Left ventricle myocardium inferior (tissue), 1 donor: ENCODE measurements around the gene NHLH1. TPM values are rescaled to one million over a fixed set of nuclear protein-coding genes. Genes with fewer than 3 reads are reported as not detected.

Source experiments
- DNase-seq: peaks from one replicate; pipeline ENCODE4 v3.0.0-alpha.2; 2020
- H3K27ac ChIP-seq: fragments of 200-600 bp; replicated peaks from 2 replicates; pipeline ENCODE4 v1.8.0; 2021
- H3K27me3 ChIP-seq: fragments of 200-600 bp; 2 replicates; pipeline ENCODE4 v1.8.0; 2021; ENCODE audit warnings: low read depth
- H3K36me3 ChIP-seq: fragments of 200-600 bp; 2 replicates; pipeline ENCODE4 v1.8.0; 2021
- H3K4me1 ChIP-seq: fragments of 200-600 bp; 2 replicates; pipeline ENCODE4 v1.8.0; 2021
- H3K4me3 ChIP-seq: fragments of 200-600 bp; 2 replicates; pipeline ENCODE4 v1.8.0; 2021; ENCODE audit warnings: mild to moderate bottlenecking, moderate library complexity
- H3K9me3 ChIP-seq: fragments of 200-600 bp; replicated peaks from 2 replicates; pipeline ENCODE4 v1.8.0; 2021
- CTCF ChIP-seq: fragments of 200-600 bp; IDR thresholded peaks from 2 replicates; pipeline ENCODE4 v1.8.0; 2021; ENCODE audit warnings: antibody characterized with exemption, mild to moderate bottlenecking, borderline replicate concordance
- intact Hi-C: fragments of 100-400 bp; cut with micrococcal nuclease; formaldehyde crosslinking; loops from one replicate; pipeline ENCODE4 v1.11.0; 2022
- total RNA-seq: library from RNA; stranded (reverse); fragmentation: NEBNext Ultra II Directional; extraction: Animal tissue kit (Norgen Biotek cat#: 25700); gene quantifications from one replicate; pipeline ENCODE4 v1.2.1, GENCODE V29; 2021
- donor health status: DM: no; HTN: yes; CAD: no; lungs with severe emphysema.

NHLH1 gene
- total RNA-seq, 1 donor from 2014 or later = not detected

DNA sequence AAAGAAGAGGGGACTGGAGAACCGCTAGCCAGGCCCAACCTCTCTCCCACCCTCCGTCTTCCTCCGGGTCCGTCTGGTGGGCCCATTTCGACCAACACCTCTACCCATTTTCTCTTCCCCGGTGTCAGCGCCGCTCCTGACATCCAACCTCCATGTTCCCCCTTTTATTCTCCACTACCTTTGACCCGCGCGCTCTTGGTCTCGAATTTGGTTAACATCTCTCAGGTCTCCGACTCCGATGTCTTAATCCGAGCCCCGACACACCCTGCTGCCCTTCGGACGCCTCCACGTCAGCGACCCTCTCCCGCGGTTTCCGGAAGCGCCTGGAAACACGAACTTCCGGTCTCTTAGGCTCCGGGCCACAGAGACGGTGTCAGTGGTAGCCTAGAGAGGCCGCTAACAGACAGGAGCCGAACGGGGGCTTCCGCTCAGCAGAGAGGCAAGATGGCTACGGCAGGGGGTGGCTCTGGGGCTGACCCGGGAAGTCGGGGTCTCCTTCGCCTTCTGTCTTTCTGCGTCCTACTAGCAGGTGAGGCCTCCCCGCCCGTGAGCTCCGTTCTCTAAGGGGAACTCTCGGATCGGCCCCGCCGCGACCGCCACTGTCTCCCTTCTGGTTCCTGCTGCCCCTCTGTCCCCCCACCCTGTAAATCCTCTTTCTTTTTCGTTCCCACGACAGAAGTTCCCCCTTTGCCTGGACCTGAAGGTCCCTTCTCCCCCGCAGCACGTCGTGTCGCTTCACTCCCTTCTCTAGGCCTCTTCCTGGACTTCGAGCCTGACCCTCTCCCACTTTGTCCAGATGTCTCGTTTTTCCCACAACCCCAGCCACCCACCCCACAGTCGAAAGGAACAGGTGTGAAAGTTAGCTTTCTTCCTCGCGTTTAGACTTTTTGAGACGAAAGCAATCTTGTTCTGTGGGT is 23.7 kb upstream of the NHLH1 start, which contains the start of the genes COPA and NCSTN:
Gene COPA, minus strand, starts transcription at position 298 of the 917 bp plus-strand sequence. Its CDS starts 80 bp downstream, at position 218.
Gene NCSTN, plus strand, starts transcription at position 431 of the 917 bp plus-strand sequence. Its CDS starts 14 bp downstream, at position 445.
- Histone ChIP-seq H3K36me3 (peaks cover 46% of the 10 kb centered on the region), H3K27ac (peak within 1 kb of the TSS; percentile 91), H3K27me3 (no peaks in the 10 kb centered on the region), H3K4me1 (peaks cover 71% of the 10 kb centered on the region), H3K4me3 (peak within 1 kb of the TSS; percentile 96), H3K9me3 (no peaks in the 10 kb centered on the region)
- intact Hi-C loops = no loop called here
- DNase-seq = peak; percentile 91
- TF ChIP-seq CTCF = peak; percentile 12

DNA sequence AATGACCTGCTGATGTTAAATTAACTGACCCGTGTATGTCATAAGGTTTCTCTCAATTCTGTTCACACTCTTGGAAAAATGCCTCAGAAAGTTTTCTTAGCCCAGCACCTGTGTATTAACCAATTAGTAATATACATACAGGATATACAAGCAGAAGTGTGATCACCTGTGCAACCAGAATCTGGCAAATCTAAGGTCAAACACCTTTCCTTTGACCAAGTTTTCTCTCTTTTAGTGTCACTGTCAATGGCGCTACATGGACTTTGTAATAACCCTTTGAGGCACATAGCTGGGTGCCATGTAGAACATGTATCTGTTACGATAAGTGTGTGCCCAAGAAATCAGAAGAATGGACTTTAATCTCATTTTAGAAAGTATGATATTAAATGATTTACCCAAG is 22.6 kb upstream of the NHLH1 start:
- intact Hi-C loops = no loop called here
- no peak overlapping the region for H3K27ac ChIP-seq
- peaks cover 46% of the 10 kb centered on the region for H3K36me3 ChIP-seq

GRCh38 chr1:160344936-160345335 is 21.9 kb upstream of the NHLH1 start:
- Histone ChIP-seq H3K27ac (no peak overlapping the region), H3K27me3 (no peaks in the 10 kb centered on the region), H3K9me3 (no peaks in the 10 kb centered on the region), H3K36me3 (peaks cover 46% of the 10 kb centered on the region), H3K4me1 (peaks cover 59% of the 10 kb centered on the region), H3K4me3 (no peak overlapping the region)
- intact Hi-C loops = no loop called here
- TF ChIP-seq CTCF = no peak
- DNase-seq = no peak

More for the DNA sequence above, 22.6 kb upstream of the NHLH1 start:
- Histone ChIP-seq H3K4me3 (peak overlapping the region; percentile 96), H3K4me1 (peaks cover 66% of the 10 kb centered on the region), H3K27me3 (no peaks in the 10 kb centered on the region), H3K9me3 (no peaks in the 10 kb centered on the region)
- no peak for TF ChIP-seq CTCF
- DNase-seq = no peak

- no peak for TF ChIP-seq CTCF
- no peak overlapping the region for H3K27ac ChIP-seq
- H3K4me3 ChIP-seq = no peak overlapping the region
- peaks cover 50% of the 10 kb centered on the region for H3K4me1 ChIP-seq
- H3K9me3 ChIP-seq = no peaks in the 10 kb centered on the region
- no peaks in the 10 kb centered on the region for H3K27me3 ChIP-seq
- intact Hi-C loops = no loop called here
- peaks cover 59% of the 10 kb centered on the region for H3K36me3 ChIP-seq
- DNase-seq = no peak
These were observed 20.4 kb upstream of the NHLH1 start for GRCh38 chr1:160346463-160346862.

- TF ChIP-seq CTCF = no peak
- intact Hi-C loops = no loop called here
- DNase-seq = no peak
- H3K4me3 ChIP-seq = no peak overlapping the region
- H3K4me1 ChIP-seq = peaks cover 48% of the 10 kb centered on the region
- no peak overlapping the region for H3K27ac ChIP-seq
- no peaks in the 10 kb centered on the region for H3K27me3 ChIP-seq
- H3K36me3 ChIP-seq = peaks cover 64% of the 10 kb centered on the region
- H3K9me3 ChIP-seq = no peaks in the 10 kb centered on the region
These were observed 19.9 kb upstream of the NHLH1 start for GRCh38 chr1:160346958-160347357.
